ENCODE data around the gene RUNX1. TPM values are rescaled to one million over a fixed set of nuclear protein-coding genes. Genes with fewer than 3 reads are reported as not detected.

Gene RUNX1
- total RNA-seq, 6 experiments from 2014 or later, result 2.9 to 18.3 (median 4.3) TPM

DNA sequence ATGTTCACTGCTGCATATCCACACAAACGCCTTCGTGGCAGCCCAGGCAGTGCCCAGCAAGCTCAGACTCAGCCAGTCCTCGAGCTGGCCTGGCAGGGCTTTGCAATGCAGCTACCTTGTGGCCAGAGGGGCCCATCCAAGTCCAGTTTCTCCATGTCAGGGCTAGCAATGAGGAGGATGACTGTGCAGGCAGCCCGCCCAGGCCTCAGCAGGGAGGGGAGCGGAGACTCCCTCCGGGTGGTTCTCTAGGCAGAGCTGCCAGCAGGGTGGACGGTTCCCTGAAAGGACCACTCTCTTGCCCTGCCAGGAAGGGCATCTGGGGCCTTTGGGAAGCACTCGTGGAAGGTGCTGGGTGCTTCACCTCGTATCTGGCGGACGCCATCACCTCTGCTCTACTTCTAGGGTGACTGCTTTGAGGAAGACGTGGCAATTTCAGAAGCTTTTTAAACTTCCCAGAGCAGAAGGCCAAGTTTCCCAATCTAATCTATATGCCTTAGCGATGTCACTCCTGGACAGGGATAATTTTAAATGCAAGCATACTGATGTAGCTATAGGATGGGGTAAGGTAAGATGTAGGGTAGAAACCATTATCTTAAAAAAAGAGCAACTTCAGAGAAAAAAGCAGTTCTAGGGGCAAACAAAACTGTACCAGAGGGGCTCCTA is 56.2 kb downstream of the RUNX1 start:
- Histone ChIP-seq H3K36me3 (no peaks in the 10 kb centered on the region), H3K27ac (no peak overlapping the region), H3K4me1 (no peaks in the 10 kb centered on the region), H3K27me3 (no peaks in the 10 kb centered on the region), H3K9me3 (no peaks in the 10 kb centered on the region), H3K4me3 (no peak overlapping the region)
- no peak for ATAC-seq
- DNase-seq, result no peak
- TF ChIP-seq POLR2A (IDR thresholded peaks at IDR 0.05), result no peak
- TF ChIP-seq, protein P1, sequence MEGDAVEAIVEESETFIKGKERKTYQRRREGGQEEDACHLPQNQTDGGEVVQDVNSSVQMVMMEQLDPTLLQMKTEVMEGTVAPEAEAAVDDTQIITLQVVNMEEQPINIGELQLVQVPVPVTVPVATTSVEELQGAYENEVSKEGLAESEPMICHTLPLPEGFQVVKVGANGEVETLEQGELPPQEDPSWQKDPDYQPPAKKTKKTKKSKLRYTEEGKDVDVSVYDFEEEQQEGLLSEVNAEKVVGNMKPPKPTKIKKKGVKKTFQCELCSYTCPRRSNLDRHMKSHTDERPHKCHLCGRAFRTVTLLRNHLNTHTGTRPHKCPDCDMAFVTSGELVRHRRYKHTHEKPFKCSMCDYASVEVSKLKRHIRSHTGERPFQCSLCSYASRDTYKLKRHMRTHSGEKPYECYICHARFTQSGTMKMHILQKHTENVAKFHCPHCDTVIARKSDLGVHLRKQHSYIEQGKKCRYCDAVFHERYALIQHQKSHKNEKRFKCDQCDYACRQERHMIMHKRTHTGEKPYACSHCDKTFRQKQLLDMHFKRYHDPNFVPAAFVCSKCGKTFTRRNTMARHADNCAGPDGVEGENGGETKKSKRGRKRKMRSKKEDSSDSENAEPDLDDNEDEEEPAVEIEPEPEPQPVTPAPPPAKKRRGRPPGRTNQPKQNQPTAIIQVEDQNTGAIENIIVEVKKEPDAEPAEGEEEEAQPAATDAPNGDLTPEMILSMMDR (IDR thresholded peaks at IDR 0.05), result no peak
- 81% methylated on average over 8 of the region's 13 CpGs for WGBS (ENCODE audit: insufficient coverage, low coverage, low lambda C conversion rate, missing lambda C conversion rate)
- intact Hi-C loops (cut with DNase I), result no loop called here

DNA sequence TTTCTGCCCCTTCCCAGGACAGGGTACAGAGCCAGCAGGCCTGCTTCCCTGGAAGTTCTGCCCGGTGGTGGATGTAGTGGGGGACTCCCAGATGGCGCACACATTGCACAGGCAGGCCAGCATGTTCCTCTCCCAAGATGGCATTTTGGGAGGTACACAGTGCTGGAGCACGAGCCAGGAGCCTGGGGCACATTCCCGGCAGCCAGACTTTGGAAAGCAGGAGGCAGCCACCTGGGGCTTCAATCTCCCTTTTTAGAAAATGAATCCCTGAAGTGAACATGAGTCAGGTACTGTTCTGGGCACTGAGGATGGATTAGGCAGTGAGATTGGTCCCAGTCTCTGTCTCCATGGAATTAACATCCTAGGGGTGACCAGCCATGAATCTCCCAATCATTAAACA is 56.9 kb downstream of the RUNX1 start:
- Histone ChIP-seq H3K4me1 (no peaks in the 10 kb centered on the region), H3K9me3 (no peaks in the 10 kb centered on the region), H3K36me3 (no peaks in the 10 kb centered on the region), H3K4me3 (no peak overlapping the region), H3K27ac (no peak overlapping the region), H3K27me3 (no peaks in the 10 kb centered on the region)
- WGBS (ENCODE audit: insufficient coverage, low coverage, low lambda C conversion rate, missing lambda C conversion rate), result no CpG with 5 or more reads among the region's 4 CpGs
- ATAC-seq (no peak), DNase-seq (no peak)
- intact Hi-C loops (cut with DNase I), result no loop called here
- TF ChIP-seq POLR2A (IDR thresholded peaks at IDR 0.05), result no peak
- TF ChIP-seq, protein P1 (IDR thresholded peaks at IDR 0.05), result no peak

DNA sequence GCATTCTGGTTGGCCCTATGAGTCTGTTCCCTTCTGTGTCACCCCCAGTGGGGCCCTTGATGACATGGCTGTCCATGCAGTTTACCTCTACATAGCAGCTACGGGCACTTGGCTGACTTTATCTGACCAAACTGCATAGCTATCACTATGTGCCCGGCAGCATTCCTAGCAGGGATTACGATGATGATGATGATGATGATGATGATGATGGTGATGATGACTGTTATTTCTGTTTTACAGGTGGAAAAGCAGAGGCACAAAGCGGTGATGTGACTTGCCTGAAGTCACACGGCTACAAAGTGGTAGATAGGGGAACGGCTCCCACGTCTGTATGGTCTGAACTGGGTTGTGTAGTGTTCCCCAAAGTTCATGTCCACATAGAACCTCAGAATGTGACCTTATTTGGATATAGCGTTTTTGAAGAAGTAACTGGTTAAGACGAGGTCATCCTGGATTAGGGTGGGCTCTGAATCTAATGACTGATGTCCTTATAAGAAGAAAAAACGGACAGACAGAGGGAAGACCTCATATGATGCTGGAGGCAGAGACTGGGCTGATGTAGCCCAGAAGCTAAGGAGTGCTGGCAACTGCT is 57.6 kb downstream of the RUNX1 start:
- no peak for DNase-seq
- intact Hi-C loops (cut with DNase I), result no loop called here
- no peaks in the 10 kb centered on the region for H3K36me3 ChIP-seq
- H3K9me3 ChIP-seq, result no peaks in the 10 kb centered on the region
- no peak for TF ChIP-seq POLR2A (IDR thresholded peaks at IDR 0.05)
- TF ChIP-seq, protein P1 (IDR thresholded peaks at IDR 0.05), result no peak
- H3K4me1 ChIP-seq, result no peaks in the 10 kb centered on the region
- H3K27me3 ChIP-seq, result no peaks in the 10 kb centered on the region
- H3K4me3 ChIP-seq, result no peak overlapping the region
- no peak for ATAC-seq
- no peak overlapping the region for H3K27ac ChIP-seq
- WGBS (ENCODE audit: insufficient coverage, low coverage, low lambda C conversion rate, missing lambda C conversion rate), result 66% methylated on average over 9 of the region's 10 CpGs

DNA sequence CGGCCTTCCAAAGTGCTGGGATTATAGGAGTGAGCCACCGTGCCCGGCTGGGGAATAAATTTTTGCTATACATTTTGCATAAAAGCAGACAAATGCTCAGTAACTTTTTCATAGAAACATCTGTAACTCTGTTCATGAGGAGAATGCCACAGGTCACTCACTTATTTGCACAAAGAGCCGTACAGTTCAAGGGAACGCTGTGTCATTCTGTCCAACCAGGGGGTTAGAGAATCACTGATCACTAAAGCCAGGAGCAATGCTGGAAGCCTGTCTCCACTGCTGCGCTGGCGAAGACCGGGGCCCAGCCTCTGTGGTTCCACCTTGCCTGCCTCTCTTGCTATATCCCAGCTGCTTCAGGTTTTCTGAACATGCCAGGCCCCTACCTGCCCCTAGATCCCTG is 58.3 kb downstream of the RUNX1 start:
- Histone ChIP-seq H3K9me3 (no peaks in the 10 kb centered on the region), H3K36me3 (no peaks in the 10 kb centered on the region), H3K4me3 (no peak overlapping the region), H3K27me3 (no peaks in the 10 kb centered on the region), H3K27ac (no peak overlapping the region), H3K4me1 (no peaks in the 10 kb centered on the region)
- ATAC-seq (no peak), DNase-seq (no peak)
- WGBS (ENCODE audit: insufficient coverage, low coverage, low lambda C conversion rate, missing lambda C conversion rate), result 93% methylated on average over 6 of the region's 8 CpGs
- TF ChIP-seq, protein P1 (IDR thresholded peaks at IDR 0.05), result no peak
- TF ChIP-seq POLR2A (IDR thresholded peaks at IDR 0.05), result no peak
- intact Hi-C loops (cut with DNase I), result no loop called here

Data from right lobe of liver (tissue), 6 donors.